ENCODE measurements around the gene ASCC3. TPM values are rescaled to one million over a fixed set of nuclear protein-coding genes. Genes with fewer than 3 reads are reported as not detected.

ASCC3 gene
- total RNA-seq, 1 experiment from 2014 or later, result 40.5 TPM

DNA sequence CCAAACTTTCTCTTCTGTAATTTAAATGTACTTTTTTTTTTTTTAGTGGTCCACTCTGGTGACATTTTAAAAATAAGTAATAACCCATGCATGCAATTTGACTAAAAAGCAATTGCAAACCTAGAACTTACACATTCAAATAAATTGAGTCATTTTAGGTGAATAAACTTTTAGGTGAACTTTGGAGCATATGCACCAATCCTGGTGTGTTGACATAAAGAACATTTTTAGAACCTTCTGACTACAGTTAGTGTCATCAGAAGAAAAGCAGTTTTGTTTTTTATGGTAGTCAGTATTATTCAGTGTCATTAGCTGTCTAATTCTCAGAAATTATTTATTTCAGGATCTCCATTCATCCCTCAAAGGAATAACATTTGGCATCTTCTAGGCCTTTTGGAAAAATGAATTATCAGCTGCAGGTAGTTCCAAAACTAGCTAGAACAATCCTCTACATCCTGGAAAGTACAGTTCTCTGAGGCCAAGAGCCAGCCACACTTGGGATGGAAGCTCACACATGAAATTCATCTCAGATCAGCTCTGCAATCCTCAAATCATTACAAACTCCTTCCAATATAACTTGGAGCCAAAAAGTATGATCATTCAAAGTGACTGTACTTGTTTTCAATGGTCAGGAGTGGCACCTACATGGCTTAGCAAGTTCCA lies 378.0 kb downstream of the ASCC3 start (continued):
- TF ChIP-seq, protein P1, sequence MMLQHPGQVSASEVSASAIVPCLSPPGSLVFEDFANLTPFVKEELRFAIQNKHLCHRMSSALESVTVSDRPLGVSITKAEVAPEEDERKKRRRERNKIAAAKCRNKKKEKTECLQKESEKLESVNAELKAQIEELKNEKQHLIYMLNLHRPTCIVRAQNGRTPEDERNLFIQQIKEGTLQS (IDR thresholded peaks at IDR 0.05), result no peak
- TF ChIP-seq, protein P2, sequence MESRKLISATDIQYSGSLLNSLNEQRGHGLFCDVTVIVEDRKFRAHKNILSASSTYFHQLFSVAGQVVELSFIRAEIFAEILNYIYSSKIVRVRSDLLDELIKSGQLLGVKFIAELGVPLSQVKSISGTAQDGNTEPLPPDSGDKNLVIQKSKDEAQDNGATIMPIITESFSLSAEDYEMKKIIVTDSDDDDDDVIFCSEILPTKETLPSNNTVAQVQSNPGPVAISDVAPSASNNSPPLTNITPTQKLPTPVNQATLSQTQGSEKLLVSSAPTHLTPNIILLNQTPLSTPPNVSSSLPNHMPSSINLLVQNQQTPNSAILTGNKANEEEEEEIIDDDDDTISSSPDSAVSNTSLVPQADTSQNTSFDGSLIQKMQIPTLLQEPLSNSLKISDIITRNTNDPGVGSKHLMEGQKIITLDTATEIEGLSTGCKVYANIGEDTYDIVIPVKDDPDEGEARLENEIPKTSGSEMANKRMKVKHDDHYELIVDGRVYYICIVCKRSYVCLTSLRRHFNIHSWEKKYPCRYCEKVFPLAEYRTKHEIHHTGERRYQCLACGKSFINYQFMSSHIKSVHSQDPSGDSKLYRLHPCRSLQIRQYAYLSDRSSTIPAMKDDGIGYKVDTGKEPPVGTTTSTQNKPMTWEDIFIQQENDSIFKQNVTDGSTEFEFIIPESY (IDR thresholded peaks at IDR 0.05; ENCODE audit: extremely low read depth, insufficient replicate concordance, low read length), result no peak
- no peak for TF ChIP-seq ZFX (IDR thresholded peaks at IDR 0.05)

DNA sequence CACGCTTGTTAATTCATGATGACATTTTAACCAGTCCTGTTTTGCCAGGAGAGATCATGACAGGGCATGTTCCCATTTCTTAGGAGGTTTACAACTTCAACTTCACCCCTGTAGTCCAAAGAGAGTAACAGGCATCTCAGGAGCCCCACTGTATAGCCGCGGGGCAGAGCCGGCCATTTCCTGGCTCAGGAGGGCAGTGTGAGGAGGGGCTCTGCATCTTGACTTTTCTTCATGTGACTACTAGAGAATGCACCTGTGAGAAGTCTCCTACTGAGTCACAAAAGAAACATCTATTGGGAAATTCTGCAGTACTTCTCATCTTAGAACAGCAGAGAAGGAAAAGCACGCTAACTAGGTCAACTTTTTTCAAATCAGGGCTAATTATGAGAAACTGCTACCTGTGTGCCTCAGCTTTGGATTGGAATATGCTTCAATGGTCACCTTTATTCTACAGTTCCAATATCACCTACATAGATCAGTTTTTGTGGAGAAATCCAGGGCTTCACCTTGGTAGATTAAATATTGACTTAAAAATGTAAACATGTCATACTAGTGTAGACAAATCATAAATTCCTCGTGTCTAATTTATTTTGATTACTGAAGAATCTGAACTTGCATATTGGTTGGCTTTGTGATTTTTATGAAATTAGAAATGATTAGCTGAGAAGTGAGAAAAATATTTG lies 387.8 kb downstream of the ASCC3 start:
- Histone ChIP-seq H3K4me2 (ENCODE audit: low read length) (no peak overlapping the region), H3K4me1 (ENCODE audit: control insufficient read depth in 1 of 2, insufficient read depth in 2 of 2, low read length in 2 of 2) (no peaks in the 10 kb centered on the region), H4K20me1 (ENCODE audit: insufficient read depth) (no peaks in the 10 kb centered on the region), H3K9me3 (ENCODE audit: control insufficient read depth in 1 of 2, insufficient read depth in 1 of 2, low read depth in 1 of 2, low read length in 2 of 2) (no peaks in the 10 kb centered on the region), H3K9ac (ENCODE audit: low read length) (no peak overlapping the region), H3K27ac (ENCODE audit: low read depth, low read length) (no peak overlapping the region), H3K36me3 (ENCODE audit: control insufficient read depth in 1 of 2, insufficient read depth in 2 of 2, low read length in 2 of 2) (no peaks in the 10 kb centered on the region), H3K79me2 (ENCODE audit: insufficient read depth, low read length) (no peaks in the 10 kb centered on the region), H3K4me3 (replicated peaks in 1 of 2; ENCODE audit: low read depth in 1 of 2, low read length in 2 of 2) (no peak overlapping the region), H2AFZ (ENCODE audit: low read depth, low read length, poor library complexity, severe bottlenecking) (no peak overlapping the region), H3K9me2 (ENCODE audit: insufficient read depth) (no peaks in the 10 kb centered on the region), H3K27me3 (ENCODE audit: insufficient read depth, low read length) (no peaks in the 10 kb centered on the region)
- DNase-seq (ENCODE audit: low read depth, low spot score), result no peak
- intact Hi-C loops (cut with micrococcal nuclease), result no loop called here
- no peak for ATAC-seq
- POLR2A ChIA-PET, result interaction anchor here (0.9 kb wide), 1 partner anchor 11 kb away, joined by 3 read pairs; no protein-coding TSS in a partner anchor
- RAD21 ChIA-PET (ENCODE audit: low non-redundant PET in 1 of 2, low total read pairs in 2 of 2, uncharacterized antibody in 2 of 2, unreplicated experiment in 2 of 2), result no interaction called here
- TF ChIP-seq, protein P3, sequence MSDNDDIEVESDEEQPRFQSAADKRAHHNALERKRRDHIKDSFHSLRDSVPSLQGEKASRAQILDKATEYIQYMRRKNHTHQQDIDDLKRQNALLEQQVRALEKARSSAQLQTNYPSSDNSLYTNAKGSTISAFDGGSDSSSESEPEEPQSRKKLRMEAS (IDR thresholded peaks at IDR 0.05), result no peak
- TF ChIP-seq RAD21 (IDR thresholded peaks at IDR 0.05; ENCODE audit: low read depth), result no peak
- TF ChIP-seq ZNF274 (IDR thresholded peaks at IDR 0.05; ENCODE audit: low read depth, low read length), result no peak
- no peak for TF ChIP-seq EZH2phosphoT487 (IDR thresholded peaks at IDR 0.05; ENCODE audit: borderline replicate concordance)
- TF ChIP-seq, protein P2 (IDR thresholded peaks at IDR 0.05; ENCODE audit: extremely low read depth, insufficient replicate concordance, low read length), result no peak
- no peak for TF ChIP-seq TCF7L2 (IDR thresholded peaks at IDR 0.05; ENCODE audit: borderline replicate concordance, extremely low read depth, insufficient read depth, insufficient read length)
- TF ChIP-seq EZH2 (IDR thresholded peaks at IDR 0.05), result no peak
- TF ChIP-seq ELF1 (IDR thresholded peaks at IDR 0.05; ENCODE audit: borderline replicate concordance, low read depth), result no peak
- no peak for TF ChIP-seq FOSL1 (IDR thresholded peaks at IDR 0.05; ENCODE audit: low read depth)
- TF ChIP-seq JUND (IDR thresholded peaks at IDR 0.05), result no peak
- TF ChIP-seq, protein P1 (IDR thresholded peaks at IDR 0.05), result no peak
- no peak for TF ChIP-seq POLR2AphosphoS5 (IDR thresholded peaks at IDR 0.05; ENCODE audit: low read depth, low read length)
- CTCF ChIA-PET, result interaction anchor here (1.7 kb wide), 1 partner anchor 33 kb away, joined by 3 read pairs; no protein-coding TSS in a partner anchor
- no TSS peak for BruUV-seq (replicated peaks)

Data from HCT116 (cell line).